Esophagus mucosa (tissue), 1 donor: Measurements from ENCODE around the gene DOCK1. TPM values are rescaled to one million over a fixed set of nuclear protein-coding genes. Genes with fewer than 3 reads are reported as not detected.
"Not testable (repeated sequence)": the region's sequence is repeated elsewhere in the genome, so short reads cannot be mapped to it uniquely, and the experiment has no call there.

Experiments used
- ATAC-seq: fragments of 200-7000 bp; cut with Tn5 transposase; one replicate; pipeline ENCODE4 v1.9.1; 2020
- total RNA-seq: library from RNA; stranded (reverse); gene quantifications from one replicate; pipeline ENCODE4 v1.2.4, GENCODE V29; 2023
- donor health status: DM: yes; HTN: yes; CAD: no.

DOCK1 gene
- total RNA-seq, 1 donor from 2014 or later: 37.6 TPM

- no peak for ATAC-seq
Measured at GRCh38 chr10:126926568-126926967, 21.3 kb downstream of the DOCK1 start.

GRCh38 chr10:126927799-126928198, 22.6 kb downstream of the DOCK1 start:
- ATAC-seq: no peak

- no peak for ATAC-seq
Measured at GRCh38 chr10:126928274-126928673, 23.0 kb downstream of the DOCK1 start.

GRCh38 chr10:126929391-126929790, 24.2 kb downstream of the DOCK1 start:
- ATAC-seq: no peak

GRCh38 chr10:126930131-126930882, 25.1 kb downstream of the DOCK1 start:
- no peak for ATAC-seq

- ATAC-seq: no peak
Measured at GRCh38 chr10:126930883-126931503, 25.8 kb downstream of the DOCK1 start.

- no peak for ATAC-seq
Measured at GRCh38 chr10:126931544-126931943, 26.3 kb downstream of the DOCK1 start.

GRCh38 chr10:126932516-126932915, 27.3 kb downstream of the DOCK1 start:
- no peak for ATAC-seq

GRCh38 chr10:126933116-126933515, 27.9 kb downstream of the DOCK1 start:
- ATAC-seq: no peak

GRCh38 chr10:126935263-126935946, 30.2 kb downstream of the DOCK1 start:
- no peak for ATAC-seq

GRCh38 chr10:126937026-126937425, 31.8 kb downstream of the DOCK1 start:
- ATAC-seq: no peak

- ATAC-seq: not testable (repeated sequence)
Measured at GRCh38 chr10:126938121-126938520, 32.9 kb downstream of the DOCK1 start.

GRCh38 chr10:126939706-126940105, 34.5 kb downstream of the DOCK1 start:
- ATAC-seq: no peak

- no peak for ATAC-seq
Measured at GRCh38 chr10:126940670-126941310, 35.6 kb downstream of the DOCK1 start.

GRCh38 chr10:126944191-126944590, 39.0 kb downstream of the DOCK1 start:
- ATAC-seq: no peak

- ATAC-seq: peak; percentile 50
Measured at GRCh38 chr10:126945351-126946030, 40.3 kb downstream of the DOCK1 start.

GRCh38 chr10:126946746-126947145, 41.5 kb downstream of the DOCK1 start:
- ATAC-seq: no peak

- ATAC-seq: peak; percentile 11
Measured at GRCh38 chr10:126948355-126949160, 43.3 kb downstream of the DOCK1 start.

GRCh38 chr10:126949161-126949503, 43.9 kb downstream of the DOCK1 start:
- no peak for ATAC-seq

GRCh38 chr10:126950401-126951105, 45.3 kb downstream of the DOCK1 start:
- no peak for ATAC-seq

- no peak for ATAC-seq
Measured at GRCh38 chr10:126953886-126954285, 48.7 kb downstream of the DOCK1 start.
